ENCODE measurements around the gene FAM83D. TPM values are rescaled to one million over a fixed set of nuclear protein-coding genes. Genes with fewer than 3 reads are reported as not detected.

The FAM83D gene
- total and polyA plus RNA-seq, 2 of the 4 experiments (the other 2 are of a cell fraction) = 20.4 to 26.4 TPM

DNA sequence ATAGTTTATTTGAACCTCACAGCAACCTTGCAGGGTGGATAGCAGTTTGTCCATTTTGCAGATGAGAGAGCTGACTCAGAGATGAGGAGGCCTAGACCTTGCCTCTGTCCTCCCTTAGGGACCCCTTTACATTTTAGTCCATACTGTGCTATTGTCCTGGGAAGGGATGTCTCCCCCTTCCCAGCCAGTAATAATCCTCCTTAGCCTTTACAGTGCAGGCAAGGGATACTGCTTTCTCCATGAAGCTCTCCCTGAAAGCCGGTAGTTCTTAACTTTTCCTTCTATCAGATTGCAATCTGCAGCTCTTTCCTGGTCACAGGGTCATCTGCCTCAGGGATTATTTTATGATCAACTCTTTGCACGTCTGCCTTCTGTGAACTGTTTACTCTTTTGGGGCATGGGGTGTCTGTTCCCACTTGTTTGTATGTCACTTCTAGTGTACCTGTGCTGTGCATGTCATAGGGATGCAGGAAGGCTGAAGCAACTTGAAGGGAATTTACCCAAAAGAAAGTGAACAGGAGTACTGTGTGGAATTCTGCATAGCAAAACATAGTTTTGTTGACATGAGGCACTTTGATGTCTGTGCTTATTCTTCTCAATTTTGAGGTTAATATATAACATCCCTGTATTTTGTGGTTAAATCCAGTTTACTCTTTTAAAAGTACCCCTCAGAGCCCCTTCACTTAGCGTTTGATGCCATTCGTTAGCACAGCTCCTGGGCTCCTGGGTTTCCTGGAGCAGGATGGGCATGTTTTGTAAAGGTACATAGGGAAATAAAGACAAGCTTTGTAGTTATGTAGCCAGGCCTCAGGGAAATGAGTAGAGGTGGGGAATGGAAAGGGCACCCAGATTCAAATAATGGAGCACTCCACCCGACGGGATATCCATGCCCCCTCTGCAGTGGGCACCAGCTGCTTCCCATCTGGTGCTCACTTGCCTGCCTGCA is 74.0 kb downstream of the FAM83D start:
- DNase-seq = no peak
- Histone ChIP-seq H3K18ac (ENCODE audit: low read depth, low read length) (no peak overlapping the region), H3K4me2 (ENCODE audit: low read depth, low read length) (no peak overlapping the region), H3K14ac (replicated peaks; ENCODE audit: low read depth, low read length) (no peak overlapping the region), H2BK120ac (ENCODE audit: low read depth, low read length) (no peak overlapping the region), H3K9me1 (ENCODE audit: insufficient read depth, low read length) (peaks cover 16% of the 10 kb centered on the region), H3K9me3 (ENCODE audit: control insufficient read depth, insufficient read depth, low read length) (no peaks in the 10 kb centered on the region), H2BK15ac (ENCODE audit: low read depth, low read length) (no peak overlapping the region), H2AFZ (replicated peaks; ENCODE audit: low read length, poor library complexity) (no peak overlapping the region), H3K4me1 (ENCODE audit: control insufficient read depth, insufficient read depth, low read length) (no peaks in the 10 kb centered on the region), H4K91ac (ENCODE audit: insufficient read depth, low read depth, low read length) (no peak overlapping the region), H2AK9ac (replicated peaks; ENCODE audit: low read depth, low read length, poor library complexity) (no peak overlapping the region), H3K4me3 (ENCODE audit: insufficient read depth, low read depth, low read length) (no peak overlapping the region), H4K8ac (ENCODE audit: low read depth in 2 of 2, low read length in 2 of 2) (no peak overlapping the region), H3K9ac (ENCODE audit: low read depth, low read length) (no peak overlapping the region), H4K20me1 (ENCODE audit: insufficient read depth, low read length) (no peaks in the 10 kb centered on the region), H2AK5ac (ENCODE audit: low read depth, low read length) (no peak overlapping the region), H4K5ac (ENCODE audit: low read depth, low read length) (no peak overlapping the region), H3K56ac (ENCODE audit: extremely low read depth, insufficient read depth, low read length) (no peak overlapping the region), H2BK20ac (ENCODE audit: low read depth, low read length) (no peak overlapping the region), H3K4ac (ENCODE audit: low read depth, low read length) (no peak overlapping the region), H3K79me1 (ENCODE audit: low read depth in 1 of 2, low read length in 2 of 2) (peaks cover 0 to 11% of the 10 kb centered on the region in 2 experiments; a peak in 3 of 4 replicates), H3K27ac (ENCODE audit: insufficient read depth, low read length) (no peak overlapping the region), H3K23ac (ENCODE audit: low read depth, low read length) (no peak overlapping the region), H3K36me3 (ENCODE audit: control insufficient read depth, insufficient read depth, low read length) (peaks cover 49% of the 10 kb centered on the region), H3K27me3 (ENCODE audit: control insufficient read depth, insufficient read depth, low read length) (no peaks in the 10 kb centered on the region), H2BK5ac (ENCODE audit: low read depth, low read length, poor library complexity, severe bottlenecking) (no peak overlapping the region)
- no peak for ATAC-seq (ENCODE audit: low read depth)
- ChIA-PET POLR2A (ENCODE audit: unreplicated experiment) (no interaction called here), CTCF (no interaction called here)
- in situ Hi-C loops (cut with MboI; ENCODE audit: low sequenced_read_pairs) = no loop called here
- TF ChIP-seq CTCF (conservative IDR thresholded peaks at IDR 0.05; ENCODE audit: low read depth, low read length) = no peak
- TF ChIP-seq CHD1 (IDR thresholded peaks at IDR 0.05; ENCODE audit: low read depth, low read length) = no peak
- TF ChIP-seq, protein P1, sequence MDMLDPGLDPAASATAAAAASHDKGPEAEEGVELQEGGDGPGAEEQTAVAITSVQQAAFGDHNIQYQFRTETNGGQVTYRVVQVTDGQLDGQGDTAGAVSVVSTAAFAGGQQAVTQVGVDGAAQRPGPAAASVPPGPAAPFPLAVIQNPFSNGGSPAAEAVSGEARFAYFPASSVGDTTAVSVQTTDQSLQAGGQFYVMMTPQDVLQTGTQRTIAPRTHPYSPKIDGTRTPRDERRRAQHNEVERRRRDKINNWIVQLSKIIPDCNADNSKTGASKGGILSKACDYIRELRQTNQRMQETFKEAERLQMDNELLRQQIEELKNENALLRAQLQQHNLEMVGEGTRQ (IDR thresholded peaks at IDR 0.05; ENCODE audit: low read depth, low read length) = no peak
- TF ChIP-seq FOS (IDR thresholded peaks at IDR 0.05; ENCODE audit: low read depth, low read length) = no peak
- no peak for TF ChIP-seq RCOR1 (IDR thresholded peaks at IDR 0.05; ENCODE audit: insufficient replicate concordance, low read length)
- dilution Hi-C loops (cut with HindIII; ENCODE audit: low sequenced_read_pairs, unreplicated experiment) = no loop called here
- intact Hi-C loops (cut with micrococcal nuclease) = no loop called here
- 100% methylated on average over 2 of the region's 6 CpGs; no CpG with 5 or more reads in 1 of the 2 experiments for WGBS, 2 experiments (ENCODE audit: extremely low coverage in 2 of 2, insufficient read length in 1 of 2)
- BruUV-seq (replicated peaks) = no TSS peak

Measured in IMR-90 (cell line).